ENCODE results near the gene RHBDF1.
A peak's percentile ranks its signal among the peaks of the same experiment; 100 is the strongest.
"Not testable (repeated sequence)": the region's sequence is repeated elsewhere in the genome, so short reads cannot be mapped to it uniquely, and the experiment has no call there.

The RHBDF1 gene

DNA sequence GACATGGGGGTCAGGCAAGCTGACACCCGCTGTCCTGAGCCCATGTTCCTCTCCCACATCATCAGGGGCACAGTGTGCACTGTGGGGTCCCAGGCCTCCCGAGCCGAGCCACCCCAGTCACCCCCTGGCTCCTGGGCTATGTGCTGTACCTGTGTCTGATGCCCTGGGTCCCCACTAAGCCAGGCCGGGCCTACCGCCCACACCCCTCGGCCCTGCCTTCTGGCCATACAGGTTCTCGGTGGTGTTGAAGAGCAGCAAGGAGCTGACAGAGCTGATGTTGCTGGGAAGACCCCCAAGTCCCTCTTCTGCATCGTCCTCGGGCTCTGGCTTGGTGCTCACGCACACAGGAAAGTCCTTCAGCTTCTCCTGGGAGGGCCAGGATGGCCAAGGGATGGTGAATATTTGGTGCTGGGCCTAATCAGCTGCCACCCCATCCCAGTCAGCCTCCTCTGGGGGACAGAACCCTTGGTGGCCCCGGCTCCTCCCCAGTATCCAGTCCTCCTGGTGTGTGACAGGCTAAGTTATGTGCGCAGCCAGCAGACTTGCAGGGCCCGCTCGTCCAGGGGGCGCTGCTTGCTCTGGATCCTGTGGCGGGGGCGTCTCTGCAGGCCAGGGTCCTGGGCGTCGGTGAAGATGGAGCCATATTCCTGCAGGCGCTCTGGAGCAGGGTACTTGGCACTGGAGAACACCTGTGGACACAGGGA is 55.2 kb downstream of the RHBDF1 start:
- not testable (repeated sequence) for H3K4me3 ChIP-seq (ENCODE audit: low read length); H4K20me1 ChIP-seq (ENCODE audit: insufficient read depth, low read length); H3K27me3 ChIP-seq (ENCODE audit: low read depth, low read length); H3K79me2 ChIP-seq (ENCODE audit: low read length); H3K9me3 ChIP-seq (ENCODE audit: insufficient read depth, low read length); H3K27ac ChIP-seq (ENCODE audit: low read length); H3K36me3 ChIP-seq (replicated peaks; ENCODE audit: low read depth, low read length); H3K4me1 ChIP-seq (ENCODE audit: low read length); H3K9ac ChIP-seq (ENCODE audit: low read length); H2AFZ ChIP-seq (ENCODE audit: low read depth, low read length); H3K4me2 ChIP-seq (ENCODE audit: low read length)

GRCh38 chr16:10772-11171 is 61.7 kb downstream of the RHBDF1 start:
- H3K27ac ChIP-seq (ENCODE audit: low read length); H3K4me3 ChIP-seq (ENCODE audit: low read length); H3K4me2 ChIP-seq (ENCODE audit: low read length); H3K27me3 ChIP-seq (ENCODE audit: low read depth, low read length); H3K36me3 ChIP-seq (replicated peaks; ENCODE audit: low read depth, low read length); H3K4me1 ChIP-seq (ENCODE audit: low read length); H3K9me3 ChIP-seq (ENCODE audit: insufficient read depth, low read length); H3K9ac ChIP-seq (ENCODE audit: low read length); H2AFZ ChIP-seq (ENCODE audit: low read depth, low read length); H3K79me2 ChIP-seq (ENCODE audit: low read length); H4K20me1 ChIP-seq (ENCODE audit: insufficient read depth, low read length): not testable (repeated sequence)
- peak; percentile 51 for TF ChIP-seq CTCF (IDR thresholded peaks at IDR 0.05; ENCODE audit: low read depth, low read length)

- no peaks in the 10 kb centered on the region for H3K36me3 ChIP-seq (replicated peaks; ENCODE audit: low read depth, low read length)
- H4K20me1 ChIP-seq (ENCODE audit: insufficient read depth, low read length): no peaks in the 10 kb centered on the region
- no peak overlapping the region for H3K27ac ChIP-seq (ENCODE audit: low read length)
- H3K27me3 ChIP-seq (ENCODE audit: low read depth, low read length): no peaks in the 10 kb centered on the region
- H3K4me3 ChIP-seq (ENCODE audit: low read length): no peak overlapping the region
- no peaks in the 10 kb centered on the region for H3K9me3 ChIP-seq (ENCODE audit: insufficient read depth, low read length)
- H2AFZ ChIP-seq (ENCODE audit: low read depth, low read length): no peak overlapping the region
- no peaks in the 10 kb centered on the region for H3K79me2 ChIP-seq (ENCODE audit: low read length)
- H3K4me2 ChIP-seq (ENCODE audit: low read length): no peak overlapping the region
- no peak for TF ChIP-seq CTCF (IDR thresholded peaks at IDR 0.05; ENCODE audit: low read depth, low read length)
- TF ChIP-seq EZH2phosphoT487 (IDR thresholded peaks at IDR 0.05; ENCODE audit: low read depth): no peak
- no peak overlapping the region for H3K9ac ChIP-seq (ENCODE audit: low read length)
- no peaks in the 10 kb centered on the region for H3K4me1 ChIP-seq (ENCODE audit: low read length)
Observed at GRCh38 chr16:9903-10665, 62.3 kb downstream of the RHBDF1 start.

Measured in OCI-LY3 (cell line).